DOHH2 (cell line): ENCODE results near the gene HAUS2.

ENCODE experiments used
- H3F3A ChIP-seq: fragments of 200-600 bp; sonication (generic), shearing (Covaris generic); 2 replicates; pipeline ENCODE4 v1.6.0; 2016; ENCODE audit warnings: antibody characterized with exemption, mild to moderate bottlenecking; ENCODE audit not compliant: control insufficient read depth, insufficient read depth
- H3K27ac ChIP-seq: fragments of 200-600 bp; sonication (generic); 2 replicates; pipeline ENCODE4 v1.5.1; 2014; ENCODE audit warnings: low read depth, mild to moderate bottlenecking, low read length, moderate library complexity
- H3K27me3 ChIP-seq: fragments of 200-600 bp; sonication (generic); 2 replicates; pipeline ENCODE4 v1.6.1; 2014; ENCODE audit warnings: mild to moderate bottlenecking, low read length, mixed read lengths; ENCODE audit not compliant: control insufficient read depth
- H3K36me3 ChIP-seq: fragments of 200-600 bp; sonication (generic); 2 replicates; pipeline ENCODE4 v1.6.1; 2014; ENCODE audit warnings: mild to moderate bottlenecking, low read length, moderate library complexity, mixed read lengths; ENCODE audit not compliant: control insufficient read depth
- H3K4me1 ChIP-seq: fragments of 200-600 bp; sonication (generic); 2 replicates; pipeline ENCODE4 v1.6.1; 2014; ENCODE audit warnings: mild to moderate bottlenecking, low read length, mixed read lengths; ENCODE audit not compliant: control insufficient read depth
- H3K4me2 ChIP-seq: fragments of 200-600 bp; sonication (generic); 2 replicates; pipeline ENCODE4 v1.6.0; 2014; ENCODE audit warnings: mild to moderate bottlenecking, low read length, moderate library complexity
- H3K4me3 ChIP-seq: fragments of 200-600 bp; sonication (generic); 2 replicates; pipeline ENCODE4 v1.5.1; 2014; ENCODE audit warnings: mild to moderate bottlenecking, low read length, mixed read lengths
- H3K79me2 ChIP-seq: fragments of 200-600 bp; sonication (generic); 2 replicates; pipeline ENCODE4 v1.6.1; 2014; ENCODE audit warnings: mild to moderate bottlenecking, low read length, mixed read lengths; ENCODE audit not compliant: control insufficient read depth
- H3K9me2 ChIP-seq: fragments of 200-600 bp; sonication (generic); replicated peaks from 2 replicates; pipeline ENCODE4 v1.6.1; 2014; ENCODE audit warnings: mild to moderate bottlenecking, low read length, mixed read lengths; ENCODE audit not compliant: control insufficient read depth
- H3K9me3 ChIP-seq: fragments of 200-600 bp; sonication (generic); 2 replicates; pipeline ENCODE4 v1.6.1; 2014; ENCODE audit warnings: antibody characterized with exemption, low read length, mixed read lengths; ENCODE audit not compliant: control insufficient read depth, insufficient read depth
- H4K20me1 ChIP-seq: fragments of 200-600 bp; sonication (generic); 2 replicates; pipeline ENCODE4 v1.6.0; 2014; ENCODE audit warnings: low read depth, mild to moderate bottlenecking, antibody characterized with exemption, low read length, moderate library complexity; ENCODE audit not compliant: control insufficient read depth, insufficient read depth
- CTCF ChIP-seq: fragments of 200-600 bp; sonication (generic); IDR thresholded peaks from one replicate; pipeline ENCODE4 v1.5.1; 2014; ENCODE audit warnings: antibody characterized with exemption, mild to moderate bottlenecking, low read depth, low read length; ENCODE audit not compliant: poor library complexity, severe bottlenecking
- EZH2phosphoT487 ChIP-seq: fragments of 200-600 bp; sonication (generic); IDR thresholded peaks from 2 replicates; pipeline ENCODE4 v1.6.1; 2017; ENCODE audit warnings: borderline replicate concordance, mild to moderate bottlenecking, antibody characterized with exemption, low read length, moderate library complexity, mixed read lengths

Gene HAUS2

GRCh38 chr15:42612367-42612912, 63.8 kb downstream of the HAUS2 start:
- no peak for TF ChIP-seq EZH2phosphoT487
- no peak for TF ChIP-seq CTCF
- Histone ChIP-seq H3K79me2 (no peaks in the 10 kb centered on the region), H3F3A (0 out of 2 replicates have a peak, but pooled peaks cover 2% of the 10 kb centered on the region)

GRCh38 chr15:42616107-42616506, 67.5 kb downstream of the HAUS2 start:
- Histone ChIP-seq H3K4me3 (no peak overlapping the region), H3K79me2 (no peaks in the 10 kb centered on the region), H3F3A (no peaks in the 10 kb centered on the region), H3K27me3 (no peaks in the 10 kb centered on the region), H3K27ac (no peak overlapping the region), H3K9me2 (no peaks in the 10 kb centered on the region), H4K20me1 (no peaks in the 10 kb centered on the region), H3K36me3 (no peaks in the 10 kb centered on the region), H3K4me2 (no peak overlapping the region), H3K4me1 (peaks cover 10% of the 10 kb centered on the region), H3K9me3 (no peaks in the 10 kb centered on the region)
- no peak for TF ChIP-seq CTCF
- no peak for TF ChIP-seq EZH2phosphoT487

More at GRCh38 chr15:42612367-42612912, 63.8 kb downstream of the HAUS2 start:
- Histone ChIP-seq H3K9me2 (no peaks in the 10 kb centered on the region), H3K27me3 (no peaks in the 10 kb centered on the region), H3K9me3 (no peaks in the 10 kb centered on the region), H3K4me2 (no peak overlapping the region), H3K36me3 (no peaks in the 10 kb centered on the region), H4K20me1 (no peaks in the 10 kb centered on the region), H3K4me3 (no peak overlapping the region), H3K4me1 (peaks cover 20% of the 10 kb centered on the region), H3K27ac (no peak overlapping the region)
